Raji (cell line): ENCODE results near the gene PIR.

Source experiments
- POLR2A ChIP-seq: IDR thresholded peaks from 2 replicates; pipeline ENCODE4 v1.6.1; 2011; ENCODE audit warnings: low read depth, low read length, control low read depth; ENCODE audit not compliant: insufficient read depth

PIR gene

DNA sequence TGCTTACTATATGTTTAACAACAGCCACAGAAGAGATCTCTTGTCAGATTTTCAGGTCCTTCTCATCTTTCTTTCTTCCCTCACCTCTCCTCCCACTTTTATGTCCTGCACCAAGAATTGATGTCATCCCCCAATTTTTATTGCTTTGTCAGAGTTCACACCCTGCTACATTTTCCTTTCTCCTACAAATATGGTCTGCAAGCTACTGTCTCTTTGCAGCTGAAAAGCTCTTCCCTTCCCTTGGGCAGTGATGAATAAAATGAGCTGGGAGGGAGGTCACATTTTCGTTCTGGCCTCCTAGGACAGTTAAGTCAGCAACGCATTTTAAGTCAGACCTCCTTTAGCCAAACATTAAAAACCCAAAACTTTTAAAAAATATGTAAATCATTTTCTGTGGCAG is 82.2 kb downstream of the PIR start:
- no peak for TF ChIP-seq POLR2A

DNA sequence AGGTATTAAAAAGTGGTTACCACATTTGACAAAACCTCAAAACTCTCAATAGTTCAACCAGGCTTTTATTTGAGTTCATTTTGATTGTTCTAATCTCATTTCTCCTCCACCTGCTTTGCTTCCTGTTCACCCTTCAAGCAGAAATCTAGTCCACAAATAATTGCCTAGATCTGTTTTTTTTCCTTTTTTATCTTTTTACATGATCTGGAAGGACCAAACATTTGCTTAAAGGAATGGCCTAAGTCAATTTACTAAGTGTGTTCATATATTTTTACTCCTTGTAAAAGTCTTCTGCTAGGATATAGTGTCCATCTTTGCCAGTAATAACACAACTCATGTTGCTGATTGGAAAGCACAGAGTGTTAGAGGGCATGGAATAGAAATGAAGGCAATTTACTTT is 82.7 kb downstream of the PIR start:
- no peak for TF ChIP-seq POLR2A

DNA sequence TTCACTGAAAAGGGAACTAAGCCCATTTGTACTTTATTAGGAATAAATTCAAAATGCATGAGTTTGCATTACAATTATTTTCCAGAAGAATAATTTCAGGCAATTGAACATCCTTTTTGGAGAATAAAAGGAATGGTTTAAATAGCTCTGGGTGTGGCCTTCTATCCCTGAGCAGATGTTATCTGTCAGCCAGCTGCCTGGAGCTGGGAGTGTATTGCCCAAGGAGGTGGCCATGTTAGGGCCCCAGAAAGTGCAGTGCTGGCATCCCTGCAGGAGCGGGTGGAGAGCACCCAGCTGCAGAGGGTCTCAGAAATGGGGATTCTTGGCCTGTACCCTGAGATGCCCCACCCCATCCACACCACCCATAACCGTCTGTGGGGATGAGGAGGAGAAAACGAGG is 87.3 kb downstream of the PIR start:
- TF ChIP-seq POLR2A = no peak

DNA sequence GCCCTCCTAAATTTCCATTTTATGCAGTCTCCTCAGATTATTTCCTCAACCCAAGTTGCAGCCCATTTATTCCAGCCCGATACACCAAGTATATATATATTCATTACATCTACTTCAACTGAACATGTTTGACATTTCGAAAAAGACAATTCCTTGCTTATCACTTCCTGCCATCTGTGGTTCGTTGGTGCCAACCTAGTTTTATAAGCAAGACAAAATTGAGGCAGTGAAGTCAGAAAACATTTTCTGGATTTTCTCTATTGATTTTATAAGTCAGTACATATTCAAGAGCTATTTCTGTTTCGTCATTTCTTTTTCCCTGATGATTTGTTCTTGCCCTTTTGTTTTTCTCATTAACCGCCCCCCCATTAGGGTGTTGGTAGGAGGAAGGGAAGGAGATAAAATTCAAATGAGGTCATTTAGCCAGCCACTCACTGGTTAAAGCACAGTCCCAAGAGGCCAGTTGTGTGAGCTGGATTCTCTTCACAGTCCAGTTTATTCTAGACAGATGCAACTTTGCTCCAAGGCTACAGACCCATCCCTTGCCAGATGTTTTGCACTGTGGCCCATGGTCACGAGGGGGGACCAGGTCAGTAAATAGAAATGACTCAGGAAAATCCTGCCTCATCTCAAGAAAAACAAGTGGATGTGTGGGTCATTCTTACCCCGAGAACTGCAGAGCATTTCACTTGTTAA is 88.6 kb downstream of the PIR start:
- no peak for TF ChIP-seq POLR2A

DNA sequence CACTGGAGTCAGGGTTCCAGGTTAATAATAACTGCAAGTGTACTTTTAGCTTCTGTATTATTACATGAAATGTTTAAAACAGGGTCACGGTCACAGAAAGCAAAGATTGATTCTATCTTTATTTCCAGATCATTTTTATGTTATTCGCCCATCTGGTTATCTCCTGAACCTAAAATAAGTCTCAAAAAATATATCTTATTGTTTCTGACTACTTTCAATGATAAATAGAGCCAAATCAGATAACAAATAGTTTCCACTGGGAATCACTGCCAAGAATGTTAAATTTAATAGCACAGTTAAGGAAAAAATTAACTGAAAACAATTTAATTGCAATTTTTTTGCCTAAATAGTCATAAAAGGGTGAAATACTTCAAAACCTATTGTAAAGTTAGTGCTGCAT is 91.8 kb downstream of the PIR start:
- TF ChIP-seq POLR2A = no peak

DNA sequence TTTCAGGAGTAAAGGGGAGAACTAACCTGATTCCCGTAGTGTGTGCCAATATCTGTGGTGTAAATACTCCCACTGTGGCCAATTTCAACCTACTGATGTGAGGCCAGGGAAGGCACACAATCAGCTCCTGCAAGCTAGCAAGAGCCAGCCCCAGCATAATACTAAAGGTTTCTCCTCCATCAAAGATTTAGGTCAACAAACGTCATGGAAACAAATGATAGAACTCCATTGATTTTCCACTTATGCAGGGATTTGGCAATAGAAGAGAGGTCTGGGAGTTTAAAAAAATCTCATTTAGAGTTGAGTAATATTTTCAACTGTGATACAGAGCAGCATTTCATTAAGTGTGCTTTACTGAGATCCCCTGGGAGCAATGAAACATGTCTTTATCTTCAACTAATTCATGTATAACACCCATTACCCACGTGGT is 93.2 kb downstream of the PIR start:
- TF ChIP-seq POLR2A = no peak

DNA sequence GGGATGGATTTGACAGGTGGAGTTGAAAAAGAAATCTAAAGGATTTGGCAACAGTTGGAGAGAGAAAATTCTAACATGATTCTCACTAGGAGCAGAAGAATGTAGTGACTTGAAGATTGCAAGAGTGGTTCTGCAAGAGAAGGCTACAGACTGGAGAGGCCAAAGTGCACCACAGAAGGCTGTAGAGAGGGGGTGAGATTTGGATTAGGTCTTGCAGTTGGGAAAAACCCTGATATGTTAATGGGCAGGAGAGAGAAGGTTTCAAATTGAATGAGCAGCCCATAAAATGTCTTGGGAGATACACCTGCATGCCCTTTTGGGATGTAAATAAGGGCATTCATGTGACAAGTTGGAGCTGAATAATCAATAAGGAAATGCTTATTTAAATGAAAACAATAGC is 94.3 kb downstream of the PIR start:
- TF ChIP-seq POLR2A = no peak

DNA sequence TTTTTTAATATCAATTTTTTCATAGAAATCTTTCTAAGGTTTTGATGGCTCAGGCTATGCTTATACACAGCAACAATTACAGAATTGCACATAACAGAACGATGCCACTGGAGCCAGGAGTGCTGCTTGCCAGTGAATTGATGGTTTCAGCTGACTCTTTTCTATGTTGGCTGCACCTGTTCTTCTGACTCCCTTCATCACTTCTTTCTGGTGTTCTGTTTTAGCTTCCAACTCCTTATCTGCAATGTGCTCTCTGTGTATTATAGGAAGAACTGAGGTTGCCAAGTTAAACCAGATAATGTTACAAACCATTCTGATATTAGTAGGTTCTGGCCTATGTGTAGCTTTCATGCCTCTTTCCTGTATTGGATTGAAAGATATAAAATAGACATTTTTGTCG is 97.3 kb downstream of the PIR start:
- no peak for TF ChIP-seq POLR2A

DNA sequence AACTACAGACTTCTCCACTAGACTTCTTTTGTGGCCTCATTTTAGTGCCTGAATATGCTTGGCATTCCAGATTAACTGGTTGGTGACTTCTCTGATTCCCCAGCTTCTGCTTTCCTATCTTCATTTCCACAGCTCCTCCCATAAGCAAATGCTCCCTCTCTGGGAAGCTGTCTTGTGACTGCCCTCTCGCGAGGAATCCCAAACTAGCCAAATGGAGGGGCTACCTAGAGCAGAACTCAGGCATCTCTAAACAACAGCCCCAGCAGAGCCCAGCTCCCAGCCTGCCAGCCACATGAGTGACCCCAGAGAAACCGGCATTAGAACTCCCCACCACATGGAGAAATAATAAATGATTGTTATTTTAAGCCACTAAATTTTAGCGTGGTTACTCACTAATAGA is 101.3 kb downstream of the PIR start:
- no peak for TF ChIP-seq POLR2A

DNA sequence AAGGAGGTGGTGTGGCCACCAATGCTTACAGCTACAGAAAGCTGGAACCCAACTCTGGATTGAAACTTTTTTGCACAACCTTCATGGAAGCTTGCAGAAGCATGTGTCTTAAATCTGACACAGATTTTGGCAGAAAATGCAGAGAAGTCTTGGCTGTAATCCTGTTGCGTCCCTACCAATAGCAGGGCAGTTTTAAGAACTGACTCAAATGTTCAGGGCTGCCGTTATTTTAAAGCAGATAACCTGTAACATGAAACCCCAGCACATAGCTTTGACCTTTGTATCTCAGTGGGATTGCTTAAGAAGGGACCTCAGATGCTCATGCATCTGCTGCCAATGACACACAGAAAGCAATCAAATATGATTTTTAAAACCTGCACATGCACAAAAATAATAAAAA is 108.8 kb downstream of the PIR start, which contains the start of gene VEGFD:
Gene VEGFD (minus strand): TSS at position 110 of the 400 bp plus-strand sequence. CDS start 467 bp downstream, outside the sequence.
- no peak for TF ChIP-seq POLR2A

DNA sequence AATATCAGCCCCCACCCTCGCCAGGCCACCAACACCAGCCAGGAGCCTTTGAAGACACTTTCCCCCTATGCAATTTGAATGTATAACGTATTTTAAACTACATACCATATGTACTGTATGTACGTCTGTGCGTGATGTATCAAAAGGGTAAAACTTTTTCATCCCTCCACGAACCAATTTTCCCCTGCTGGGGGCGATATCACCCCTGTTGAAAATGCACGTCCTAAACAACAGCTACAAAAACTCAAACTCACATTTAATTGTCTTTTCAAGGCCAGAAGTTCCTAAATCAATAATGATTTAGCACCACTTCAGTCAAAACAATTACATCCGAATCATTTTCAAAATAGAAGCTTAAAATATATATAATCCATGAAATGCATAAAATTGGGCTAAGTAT is 110.3 kb downstream of the PIR start:
- no peak for TF ChIP-seq POLR2A

DNA sequence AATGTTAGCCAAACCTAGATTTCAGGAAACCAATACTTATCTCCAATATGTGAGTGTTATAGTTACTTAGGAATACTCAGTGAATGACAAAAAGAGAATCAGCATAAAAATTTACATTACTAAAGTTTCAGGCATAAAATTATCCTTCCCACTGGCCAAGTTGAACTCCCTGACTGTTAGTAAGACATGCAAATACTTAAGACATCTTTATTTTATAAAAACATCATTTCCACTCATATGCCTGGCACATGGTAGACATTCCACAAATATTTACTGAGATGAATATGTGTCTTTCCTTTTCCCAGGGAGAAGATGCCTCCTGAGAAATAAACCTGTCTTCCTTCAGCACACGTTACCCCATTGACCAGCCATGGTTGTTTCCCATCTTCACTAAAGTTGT is 116.2 kb downstream of the PIR start:
- TF ChIP-seq POLR2A = no peak

DNA sequence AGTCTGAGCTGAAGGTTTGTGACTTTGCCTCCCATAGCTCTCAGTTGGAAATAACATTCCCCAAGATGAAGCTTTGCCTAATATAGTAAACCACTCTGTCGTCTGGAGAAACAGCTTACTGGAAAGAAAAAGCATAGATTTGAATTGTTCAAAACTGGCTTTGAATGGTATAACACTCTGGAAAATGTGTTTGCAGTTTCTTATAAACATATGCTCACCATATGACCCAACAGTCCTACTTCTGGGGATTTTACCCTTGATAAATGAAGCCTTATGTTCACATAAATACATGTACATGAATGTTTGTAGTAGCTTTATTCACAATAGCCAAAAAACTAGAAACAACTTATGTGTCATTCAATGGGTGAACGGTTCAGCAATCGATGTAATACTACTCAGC is 119.2 kb downstream of the PIR start:
- no peak for TF ChIP-seq POLR2A

DNA sequence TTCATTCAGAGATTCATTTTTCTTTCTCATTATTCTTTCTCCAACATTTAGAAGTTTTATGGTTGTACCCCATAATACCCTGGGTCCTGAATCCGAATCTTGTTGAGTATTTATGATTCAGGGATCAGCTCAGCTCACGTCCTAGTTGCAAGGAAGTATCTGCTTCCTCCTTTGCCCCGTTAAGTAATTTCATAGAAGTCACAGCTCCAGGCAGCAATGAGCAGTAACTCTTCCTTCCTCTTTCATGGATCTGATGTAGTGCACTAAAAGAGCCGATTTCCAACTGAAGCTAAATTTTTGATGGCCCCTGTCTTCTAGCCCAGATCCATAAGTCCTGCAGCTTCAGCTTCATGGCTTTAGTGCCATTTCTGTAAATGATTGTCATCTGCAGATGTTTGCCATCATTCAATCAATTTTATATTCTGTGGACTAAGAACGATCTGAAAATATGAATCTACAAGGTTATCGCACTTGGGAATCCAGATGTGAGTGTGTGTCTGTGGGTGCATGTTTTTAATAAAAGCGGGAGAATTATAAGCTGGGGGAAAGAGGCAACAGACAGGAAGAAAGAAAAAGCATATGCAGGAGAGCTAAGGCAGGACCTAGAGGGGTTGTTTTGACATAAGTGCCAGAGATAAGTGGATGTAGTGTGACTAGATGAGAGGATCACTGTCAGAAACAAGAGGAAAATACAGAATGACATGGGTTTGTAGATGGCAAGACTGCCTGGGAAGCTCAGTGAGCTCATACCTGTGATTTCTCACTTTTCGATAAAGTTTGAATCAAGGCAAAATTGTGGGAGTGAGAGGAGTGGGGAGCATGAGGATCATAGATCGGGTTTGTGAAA is 126.4 kb downstream of the PIR start:
- no peak for TF ChIP-seq POLR2A

DNA sequence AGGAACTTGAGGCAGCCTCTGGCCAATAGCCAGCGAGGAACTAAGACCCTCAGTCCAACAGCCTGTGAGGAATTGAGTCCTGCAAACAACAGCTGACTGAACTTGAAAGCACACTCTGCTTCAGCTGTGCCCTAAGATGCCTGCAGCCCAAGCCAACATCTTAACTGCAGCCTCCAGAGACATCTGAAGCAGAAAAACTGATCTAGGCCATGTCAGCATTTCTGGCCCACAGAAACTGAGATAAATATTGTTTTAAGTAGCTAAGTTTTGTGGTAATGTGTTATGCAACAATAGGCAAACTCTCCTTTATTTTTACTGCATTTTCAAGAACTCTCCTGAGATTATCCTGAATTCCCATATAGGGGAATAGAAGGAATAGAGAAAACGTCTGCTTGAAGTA is 133.4 kb downstream of the PIR start:
- TF ChIP-seq POLR2A = no peak

DNA sequence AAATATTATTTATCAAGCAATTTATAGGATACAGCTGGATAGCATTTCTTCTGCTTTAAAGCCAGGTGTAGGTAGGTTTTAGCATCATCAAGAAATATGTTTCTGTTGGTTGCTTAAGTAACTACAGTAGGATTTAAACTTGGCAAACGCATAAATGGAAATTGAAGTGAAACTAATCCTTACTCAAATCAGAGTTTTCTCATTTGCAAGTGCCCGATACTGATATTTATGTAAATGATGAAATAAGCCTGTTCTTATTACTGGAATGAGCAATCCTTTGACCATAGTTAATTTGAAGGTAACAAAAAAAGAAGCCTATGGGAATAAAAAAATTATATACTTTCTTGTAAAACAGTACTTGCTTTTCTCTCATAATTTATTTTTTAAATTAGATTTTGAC is 134.6 kb downstream of the PIR start:
- TF ChIP-seq POLR2A = no peak

DNA sequence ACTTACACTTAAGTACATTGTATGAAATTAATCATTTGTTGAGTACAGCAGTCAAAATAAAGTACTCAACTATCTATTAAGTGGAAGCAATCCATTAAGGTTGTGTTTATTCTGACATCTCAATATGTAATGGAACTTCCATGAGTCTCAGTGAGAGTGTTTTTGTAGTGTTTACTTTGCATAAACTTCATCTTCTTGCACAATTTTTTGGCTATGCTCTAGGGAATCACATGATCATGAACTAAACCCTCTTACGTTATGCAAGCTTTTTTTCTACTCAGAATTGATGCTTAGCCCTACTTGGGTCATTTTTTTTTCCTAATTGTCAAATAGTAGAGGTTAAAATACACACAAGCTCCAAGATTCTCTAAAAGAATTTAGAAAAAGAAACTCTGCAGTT is 136.7 kb downstream of the PIR start:
- no peak for TF ChIP-seq POLR2A

DNA sequence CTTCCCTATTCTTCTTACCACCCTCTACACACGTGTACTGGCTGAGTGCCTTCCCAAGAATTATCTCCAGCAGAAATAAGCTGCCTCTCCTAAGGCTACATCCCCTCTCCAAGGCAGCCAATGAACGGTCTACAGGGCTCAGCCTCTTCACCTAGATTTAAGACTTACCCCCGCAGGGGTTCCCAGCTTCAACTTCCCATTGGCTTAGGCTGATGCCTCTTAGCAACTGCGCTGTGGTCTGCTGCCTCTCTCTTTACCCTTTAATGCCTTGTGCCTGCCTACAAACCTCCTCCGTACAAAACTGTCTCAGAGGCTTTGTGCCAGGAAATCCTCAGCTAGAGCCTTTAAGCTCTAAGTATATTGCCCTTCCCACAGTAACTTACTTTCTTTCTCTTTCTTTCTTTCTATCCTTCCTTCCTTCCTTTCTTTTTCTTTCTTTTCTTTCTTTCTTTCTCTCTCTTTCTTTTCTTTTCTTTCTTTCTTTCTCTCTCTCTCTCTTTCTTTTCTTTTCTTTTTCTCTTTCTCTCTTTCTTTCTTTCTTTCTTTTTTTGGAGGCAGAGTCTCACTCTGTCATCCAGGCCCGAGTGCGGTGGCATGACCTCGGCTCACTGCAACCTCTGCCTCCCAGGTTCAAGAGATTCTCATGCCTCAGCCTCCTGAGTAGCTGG is 142.7 kb downstream of the PIR start:
- no peak for TF ChIP-seq POLR2A
